ENCODE measurements around the gene SEZ6L. TPM values are rescaled to one million over a fixed set of nuclear protein-coding genes. Genes with fewer than 3 reads are reported as not detected.

Gene SEZ6L
- polyA plus RNA-seq, 1 donor from 2014 or later, result 31.9 TPM

- Histone ChIP-seq H3K9me2 (ENCODE audit: insufficient read depth, low read length) (no peaks in the 10 kb centered on the region), H3K9me3 (ENCODE audit: low read length) (no peaks in the 10 kb centered on the region), H3K4me3 (ENCODE audit: low read length) (no peak overlapping the region), H3K27ac (ENCODE audit: low read length) (no peak overlapping the region), H4K20me1 (ENCODE audit: insufficient read depth) (no peaks in the 10 kb centered on the region), H3K27me3 (ENCODE audit: insufficient read depth, low read depth, low read length) (no peaks in the 10 kb centered on the region), H3K9ac (ENCODE audit: low read length) (no peak overlapping the region), H3K79me2 (replicated peaks; ENCODE audit: insufficient read depth, low read length) (no peaks in the 10 kb centered on the region), H3K36me3 (ENCODE audit: insufficient read depth, low read length) (no peaks in the 10 kb centered on the region), H3K4me2 (ENCODE audit: low read length) (no peak overlapping the region), H2AFZ (ENCODE audit: low read depth, low read length) (no peak overlapping the region), H3F3A (ENCODE audit: insufficient read depth, low read length, poor library complexity, severe bottlenecking) (no peaks in the 10 kb centered on the region)
- no peak for TF ChIP-seq EZH2 (IDR thresholded peaks at IDR 0.05; ENCODE audit: borderline replicate concordance, insufficient read depth, low read length, poor library complexity, severe bottlenecking)
- no peak for TF ChIP-seq SMC3 (conservative IDR thresholded peaks at IDR 0.05; ENCODE audit: poor library complexity)
- TF ChIP-seq TAF1 (IDR thresholded peaks at IDR 0.05; ENCODE audit: low read depth), result no peak
- TF ChIP-seq POLR2AphosphoS5 (IDR thresholded peaks at IDR 0.05), result no peak
- no peak for TF ChIP-seq RAD21 (conservative IDR thresholded peaks at IDR 0.05)
- TF ChIP-seq CTCF (IDR thresholded peaks at IDR 0.05; ENCODE audit: poor library complexity, severe bottlenecking), result no peak
- TF ChIP-seq REST (IDR thresholded peaks at IDR 0.05; ENCODE audit: borderline replicate concordance), result no peak
- no peak for TF ChIP-seq MXI1 (conservative IDR thresholded peaks at IDR 0.05; ENCODE audit: poor library complexity, severe bottlenecking)
- TF ChIP-seq EP300 (conservative IDR thresholded peaks at IDR 0.05; ENCODE audit: poor library complexity, severe bottlenecking), result no peak
Measured at GRCh38 chr22:26213826-26214225, 44.6 kb downstream of the SEZ6L start.

- H3K79me2 ChIP-seq (replicated peaks; ENCODE audit: insufficient read depth, low read length), result no peaks in the 10 kb centered on the region
- H3K9me3 ChIP-seq (ENCODE audit: low read length), result no peaks in the 10 kb centered on the region
- H3K36me3 ChIP-seq (ENCODE audit: insufficient read depth, low read length), result no peaks in the 10 kb centered on the region
- H4K20me1 ChIP-seq (ENCODE audit: insufficient read depth), result no peaks in the 10 kb centered on the region
- H2AFZ ChIP-seq (ENCODE audit: low read depth, low read length), result no peak overlapping the region
- no peak for TF ChIP-seq POLR2AphosphoS5 (IDR thresholded peaks at IDR 0.05)
- TF ChIP-seq TAF1 (IDR thresholded peaks at IDR 0.05; ENCODE audit: low read depth), result no peak
- no peak overlapping the region for H3K27ac ChIP-seq (ENCODE audit: low read length)
- H3K27me3 ChIP-seq (ENCODE audit: insufficient read depth, low read depth, low read length), result no peaks in the 10 kb centered on the region
- H3F3A ChIP-seq (ENCODE audit: insufficient read depth, low read length, poor library complexity, severe bottlenecking), result no peaks in the 10 kb centered on the region
- no peak overlapping the region for H3K9ac ChIP-seq (ENCODE audit: low read length)
- H3K9me2 ChIP-seq (ENCODE audit: insufficient read depth, low read length), result no peaks in the 10 kb centered on the region
- H3K4me2 ChIP-seq (ENCODE audit: low read length), result no peak overlapping the region
- no peak overlapping the region for H3K4me3 ChIP-seq (ENCODE audit: low read length)
Measured at GRCh38 chr22:26214466-26214865, 45.2 kb downstream of the SEZ6L start.

GRCh38 chr22:26215736-26216135 lies 46.5 kb downstream of the SEZ6L start:
- H3K9ac ChIP-seq (ENCODE audit: low read length), result no peak overlapping the region
- no peak overlapping the region for H3K4me2 ChIP-seq (ENCODE audit: low read length)
- no peaks in the 10 kb centered on the region for H3F3A ChIP-seq (ENCODE audit: insufficient read depth, low read length, poor library complexity, severe bottlenecking)
- no peak overlapping the region for H3K27ac ChIP-seq (ENCODE audit: low read length)
- H3K4me3 ChIP-seq (ENCODE audit: low read length), result no peak overlapping the region
- H4K20me1 ChIP-seq (ENCODE audit: insufficient read depth), result no peaks in the 10 kb centered on the region
- no peaks in the 10 kb centered on the region for H3K9me2 ChIP-seq (ENCODE audit: insufficient read depth, low read length)
- no peak for TF ChIP-seq SMC3 (conservative IDR thresholded peaks at IDR 0.05; ENCODE audit: poor library complexity)
- TF ChIP-seq EP300 (conservative IDR thresholded peaks at IDR 0.05; ENCODE audit: poor library complexity, severe bottlenecking), result no peak
- no peak for TF ChIP-seq RAD21 (conservative IDR thresholded peaks at IDR 0.05)
- no peak for TF ChIP-seq EZH2 (IDR thresholded peaks at IDR 0.05; ENCODE audit: borderline replicate concordance, insufficient read depth, low read length, poor library complexity, severe bottlenecking)
- TF ChIP-seq REST (IDR thresholded peaks at IDR 0.05; ENCODE audit: borderline replicate concordance), result no peak
- TF ChIP-seq CTCF (IDR thresholded peaks at IDR 0.05; ENCODE audit: poor library complexity, severe bottlenecking), result no peak
- TF ChIP-seq TAF1 (IDR thresholded peaks at IDR 0.05; ENCODE audit: low read depth), result no peak
- no peak for TF ChIP-seq POLR2AphosphoS5 (IDR thresholded peaks at IDR 0.05)
- no peaks in the 10 kb centered on the region for H3K9me3 ChIP-seq (ENCODE audit: low read length)
- no peak overlapping the region for H2AFZ ChIP-seq (ENCODE audit: low read depth, low read length)
- H3K79me2 ChIP-seq (replicated peaks; ENCODE audit: insufficient read depth, low read length), result no peaks in the 10 kb centered on the region
- H3K27me3 ChIP-seq (ENCODE audit: insufficient read depth, low read depth, low read length), result no peaks in the 10 kb centered on the region
- no peaks in the 10 kb centered on the region for H3K36me3 ChIP-seq (ENCODE audit: insufficient read depth, low read length)

Measured in neural cell (in vitro differentiated cells).